Activated CD8-positive, alpha-beta T cell treated with anti-CD3 and anti-CD28 coated beads, Interleukin-2, amount 10 ng/mL, durations not matched to agents 7 days and 5 days (primary cell): ENCODE results near the gene TESPA1. TPM values are rescaled to one million over a fixed set of nuclear protein-coding genes. Genes with fewer than 3 reads are reported as not detected.

ENCODE experiments used
- ATAC-seq: fragments of 150-1000 bp; cut with Tn5 transposase; one replicate; pipeline ENCODE4 v1.10.0; 2021; ENCODE audit warnings: moderate library complexity
- CTCF ChIA-PET: fragments of 350-600 bp; sonication (Branson Sonifier 250); formaldehyde crosslinking; loops from one replicate; lab custom pipeline; 2021; ENCODE audit warnings: antibody characterized with exemption; lab: Charles Lee
- POLR2A ChIA-PET: fragments of 350-600 bp; sonication (Branson Sonifier 250); formaldehyde crosslinking; loops from one replicate; lab custom pipeline; 2021; ENCODE audit warnings: antibody characterized with exemption; lab: Charles Lee
- DNase-seq: peaks from one replicate; pipeline ENCODE4 v3.0.0-alpha.2; 2020
- H3K27ac Mint-ChIP-seq: one replicate; pipeline ENCODE4 v1.8.0; 2021; ENCODE audit warnings: mild to moderate bottlenecking, mixed read lengths
- H3K27me3 Mint-ChIP-seq: one replicate; pipeline ENCODE4 v1.8.0; 2021; ENCODE audit warnings: low read depth, mixed read lengths
- H3K36me3 Mint-ChIP-seq: one replicate; pipeline ENCODE4 v1.8.0; 2021; ENCODE audit warnings: low read depth, mixed read lengths
- H3K4me1 Mint-ChIP-seq: one replicate; pipeline ENCODE4 v1.8.0; 2021; ENCODE audit warnings: low read depth, mixed read lengths
- H3K4me3 Mint-ChIP-seq: one replicate; pipeline ENCODE4 v1.8.0; 2021; ENCODE audit warnings: mild to moderate bottlenecking, mixed read lengths
- H3K9me3 Mint-ChIP-seq: one replicate; pipeline ENCODE4 v1.8.0; 2022; ENCODE audit warnings: mixed read lengths; ENCODE audit not compliant: insufficient read depth
- total RNA-seq, 2 experiments: library from RNA; stranded (reverse); gene quantifications; one replicate each; pipeline ENCODE4 v1.2.3, GENCODE V29; 2021

Gene TESPA1
- total RNA-seq, 2 experiments from 2014 or later = 81.0 to 84.6 TPM

DNA sequence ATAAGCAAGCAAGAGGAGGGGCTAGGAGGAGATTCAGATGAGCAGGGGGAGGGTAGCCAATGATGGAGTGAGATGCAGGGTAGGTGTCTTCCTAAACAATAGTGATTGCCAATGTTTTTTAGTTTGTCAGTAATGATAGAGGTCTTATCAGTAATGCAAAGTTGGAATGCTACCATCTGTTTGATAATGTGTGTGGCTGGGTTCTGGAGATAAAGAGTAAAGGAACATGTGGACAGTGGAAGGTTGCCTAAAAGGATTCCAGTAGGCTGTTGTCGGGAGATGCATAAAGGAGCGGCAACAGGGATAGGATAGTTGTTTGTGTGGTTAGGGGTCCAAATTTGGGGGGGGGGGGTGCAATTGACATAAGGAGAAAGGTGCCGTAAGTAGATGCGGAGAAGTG lies 52.5 kb downstream of the TESPA1 start:
- H3K27ac Mint-ChIP-seq = peak overlapping the region; percentile 6
- no peak for ATAC-seq
- peaks cover 56% of the 10 kb centered on the region for H3K36me3 Mint-ChIP-seq
- peaks cover 55% of the 10 kb centered on the region for H3K4me1 Mint-ChIP-seq
- no peak overlapping the region for H3K4me3 Mint-ChIP-seq
- CTCF ChIA-PET = interaction anchor here (1.7 to 5.1 kb wide), 2 partner anchors 26 to 183 kb away, joined by 6 to 48 read pairs; no protein-coding TSS in a partner anchor
- H3K9me3 Mint-ChIP-seq = peaks cover 36% of the 10 kb centered on the region
- no peaks in the 10 kb centered on the region for H3K27me3 Mint-ChIP-seq
- no peak for DNase-seq
- POLR2A ChIA-PET = no interaction called here

DNA sequence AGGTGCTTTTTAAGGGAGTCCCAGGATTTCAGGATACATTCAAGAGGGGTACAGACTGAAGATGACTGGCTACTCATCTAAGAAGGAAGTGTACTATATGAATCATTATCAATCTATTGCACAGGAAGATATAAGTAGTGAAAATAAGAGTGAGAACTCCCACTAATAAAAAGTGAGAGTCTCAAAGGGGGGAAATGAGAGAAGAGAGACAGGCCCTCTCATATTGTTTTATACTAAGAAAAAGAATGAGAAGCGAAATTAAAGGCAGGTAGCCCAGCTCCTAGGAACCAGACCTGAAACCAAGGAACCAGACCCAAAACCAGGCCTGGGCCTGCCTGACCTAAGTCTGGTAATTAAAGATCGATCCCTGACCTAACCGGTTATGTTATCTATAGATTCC lies 54.6 kb downstream of the TESPA1 start:
- H3K27ac Mint-ChIP-seq = no peak overlapping the region
- POLR2A ChIA-PET = no interaction called here
- DNase-seq (no peak), ATAC-seq (no peak)
- H3K4me3 Mint-ChIP-seq = no peak overlapping the region
- CTCF ChIA-PET = no interaction called here
- H3K27me3 Mint-ChIP-seq = no peaks in the 10 kb centered on the region
- H3K9me3 Mint-ChIP-seq = peaks cover 26% of the 10 kb centered on the region
- H3K4me1 Mint-ChIP-seq = peaks cover 35% of the 10 kb centered on the region
- peaks cover 39% of the 10 kb centered on the region for H3K36me3 Mint-ChIP-seq

- POLR2A ChIA-PET = no interaction called here
- H3K36me3 Mint-ChIP-seq = peaks cover 21% of the 10 kb centered on the region
- no peak for DNase-seq
- no peaks in the 10 kb centered on the region for H3K27me3 Mint-ChIP-seq
- H3K27ac Mint-ChIP-seq = no peak overlapping the region
- CTCF ChIA-PET = interaction anchor here (1.0 kb wide), 1 partner anchor 8 kb away, joined by 3 read pairs; no protein-coding TSS in a partner anchor
- H3K4me3 Mint-ChIP-seq = no peak overlapping the region
- peaks cover 21% of the 10 kb centered on the region for H3K9me3 Mint-ChIP-seq
- ATAC-seq = no peak
- peaks cover 7% of the 10 kb centered on the region for H3K4me1 Mint-ChIP-seq
These were observed 58.3 kb downstream of the TESPA1 start for GRCh38 chr12:54926246-54926645.

GRCh38 chr12:54924972-54925707 lies 59.4 kb downstream of the TESPA1 start:
- Mint-ChIP-seq H3K36me3 (peaks cover 10% of the 10 kb centered on the region), H3K9me3 (peaks cover 10% of the 10 kb centered on the region), H3K4me3 (no peak overlapping the region), H3K27me3 (no peaks in the 10 kb centered on the region), H3K4me1 (no peaks in the 10 kb centered on the region), H3K27ac (no peak overlapping the region)
- ChIA-PET CTCF (interaction anchor here (0.6 kb wide), 1 partner anchor 26 kb away, joined by 3 read pairs; no protein-coding TSS in a partner anchor), POLR2A (no interaction called here)
- DNase-seq = no peak
- ATAC-seq = no peak

GRCh38 chr12:54917001-54917488 lies 67.5 kb downstream of the TESPA1 start:
- ChIA-PET POLR2A (no interaction called here), CTCF (no interaction called here)
- Mint-ChIP-seq H3K9me3 (no peaks in the 10 kb centered on the region), H3K4me1 (no peaks in the 10 kb centered on the region), H3K4me3 (no peak overlapping the region), H3K27me3 (no peaks in the 10 kb centered on the region), H3K36me3 (no peaks in the 10 kb centered on the region), H3K27ac (no peak overlapping the region)
- no peak for DNase-seq
- ATAC-seq = no peak

Other genes with a start within 250 kb of the TESPA1 start
- not detected for gene MUCL1, start 130.2 kb downstream of the TESPA1 start, total RNA-seq
- not detected for gene NEUROD4, start 35.2 kb upstream of the TESPA1 start, total RNA-seq
- not detected for gene OR9K2, start 141.6 kb upstream of the TESPA1 start, total RNA-seq
- gene OR10A7, start 236.3 kb upstream of the TESPA1 start, total RNA-seq = not detected